MM.1S (cell line): ENCODE measurements around the gene GDPD5.

ENCODE experiments used
- EZH2 ChIP-seq: fragments of 300-600 bp; sonication (generic); optimal IDR thresholded peaks from 2 replicates; pipeline ENCODE3; 2017; ENCODE audit warnings: low read depth, mild to moderate bottlenecking, antibody characterized with exemption, low read length, mixed read lengths
- EZH2phosphoT487 ChIP-seq: fragments of 300-600 bp; sonication (generic); IDR thresholded peaks from 2 replicates; pipeline ENCODE4 v1.6.1; 2018; ENCODE audit warnings: antibody characterized with exemption, low read length
- TF ChIP-seq, protein P1 (sequence below): fragments of 300-600 bp; sonication (generic); IDR thresholded peaks from 2 replicates; pipeline ENCODE4 v1.5.1; 2016; ENCODE audit warnings: antibody characterized with exemption, low read length, mixed read lengths

DNA sequence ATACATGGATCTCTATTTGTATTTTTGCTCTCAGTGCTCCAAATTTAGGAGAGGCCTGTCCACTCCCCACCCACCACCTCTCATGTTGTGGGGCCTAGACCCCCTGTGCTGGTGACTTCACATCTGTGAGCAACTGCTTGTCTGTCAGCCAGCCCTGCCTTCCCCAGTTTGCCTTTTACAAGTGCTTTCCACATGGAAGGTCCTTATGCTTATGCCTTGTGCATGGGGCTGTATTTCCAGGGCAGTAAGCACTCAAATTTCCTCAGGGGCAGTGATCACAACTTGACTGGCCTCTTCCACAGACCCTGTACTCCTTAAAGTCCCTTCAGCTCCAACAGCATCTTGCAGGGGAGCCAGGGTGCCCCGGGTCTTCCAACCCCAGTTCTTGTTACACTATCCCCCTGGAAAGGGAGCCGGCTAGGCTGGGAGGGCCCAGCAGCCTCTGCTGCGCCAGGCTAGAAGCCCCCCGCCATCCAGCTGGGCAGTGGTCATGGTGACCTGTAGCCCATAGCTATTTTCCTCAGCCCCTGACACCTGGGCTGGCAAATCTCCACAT lies 29.9 kb downstream of the GDPD5 start:
- TF ChIP-seq, protein P1, sequence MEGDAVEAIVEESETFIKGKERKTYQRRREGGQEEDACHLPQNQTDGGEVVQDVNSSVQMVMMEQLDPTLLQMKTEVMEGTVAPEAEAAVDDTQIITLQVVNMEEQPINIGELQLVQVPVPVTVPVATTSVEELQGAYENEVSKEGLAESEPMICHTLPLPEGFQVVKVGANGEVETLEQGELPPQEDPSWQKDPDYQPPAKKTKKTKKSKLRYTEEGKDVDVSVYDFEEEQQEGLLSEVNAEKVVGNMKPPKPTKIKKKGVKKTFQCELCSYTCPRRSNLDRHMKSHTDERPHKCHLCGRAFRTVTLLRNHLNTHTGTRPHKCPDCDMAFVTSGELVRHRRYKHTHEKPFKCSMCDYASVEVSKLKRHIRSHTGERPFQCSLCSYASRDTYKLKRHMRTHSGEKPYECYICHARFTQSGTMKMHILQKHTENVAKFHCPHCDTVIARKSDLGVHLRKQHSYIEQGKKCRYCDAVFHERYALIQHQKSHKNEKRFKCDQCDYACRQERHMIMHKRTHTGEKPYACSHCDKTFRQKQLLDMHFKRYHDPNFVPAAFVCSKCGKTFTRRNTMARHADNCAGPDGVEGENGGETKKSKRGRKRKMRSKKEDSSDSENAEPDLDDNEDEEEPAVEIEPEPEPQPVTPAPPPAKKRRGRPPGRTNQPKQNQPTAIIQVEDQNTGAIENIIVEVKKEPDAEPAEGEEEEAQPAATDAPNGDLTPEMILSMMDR = no peak
- TF ChIP-seq EZH2phosphoT487 (no peak), EZH2 (no peak)
